ENCODE measurements around the gene AIG1. TPM values are rescaled to one million over a fixed set of nuclear protein-coding genes. Genes with fewer than 3 reads are reported as not detected.

The AIG1 gene
- total RNA-seq, 1 donor, result 9.8 TPM

DNA sequence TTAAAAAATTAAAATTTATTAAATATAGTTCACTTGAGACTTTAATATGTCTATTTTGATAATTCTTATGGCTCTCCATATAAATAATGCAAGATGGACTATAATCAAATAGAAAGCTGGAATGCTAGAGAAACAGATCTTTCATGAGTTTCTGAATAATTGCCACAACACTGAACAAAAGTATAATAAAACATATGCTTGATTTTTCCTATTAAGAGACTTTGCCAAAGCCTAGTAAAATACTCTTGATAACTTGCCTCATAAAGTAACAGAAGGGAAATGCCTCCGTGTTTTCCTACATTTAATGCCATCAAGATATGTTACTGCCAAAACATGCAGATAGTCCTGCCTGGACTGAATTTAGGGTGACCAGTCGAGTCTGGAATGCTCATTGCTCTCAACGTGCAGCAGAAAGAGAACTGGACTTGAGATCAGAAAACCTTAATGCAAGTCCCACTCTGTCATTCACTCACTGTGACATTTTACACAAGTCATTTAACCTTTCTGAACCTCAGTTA is 153.2 kb downstream of the AIG1 start:
- Histone ChIP-seq H3K27me3 (ENCODE audit: insufficient read depth, low read length) (no peaks in the 10 kb centered on the region), H3K4me1 (ENCODE audit: insufficient read depth, low read length) (no peaks in the 10 kb centered on the region)

GRCh38 chr6:143215363-143215762 is 154.7 kb downstream of the AIG1 start:
- no peak overlapping the region for H3K4me3 ChIP-seq (ENCODE audit: low read length)
- H3K27me3 ChIP-seq (ENCODE audit: insufficient read depth, low read length), result no peaks in the 10 kb centered on the region
- H3K9me3 ChIP-seq (ENCODE audit: low read depth, low read length), result no peaks in the 10 kb centered on the region
- no peaks in the 10 kb centered on the region for H3K4me1 ChIP-seq (ENCODE audit: insufficient read depth, low read length)

More for the DNA sequence above, 153.2 kb downstream of the AIG1 start:
- Histone ChIP-seq H3K4me3 (ENCODE audit: low read length) (no peak overlapping the region), H3K9me3 (ENCODE audit: low read depth, low read length) (no peaks in the 10 kb centered on the region)

GRCh38 chr6:143215771-143216170 is 155.1 kb downstream of the AIG1 start:
- Histone ChIP-seq H3K4me3 (ENCODE audit: low read length) (no peak overlapping the region), H3K27me3 (ENCODE audit: insufficient read depth, low read length) (no peaks in the 10 kb centered on the region), H3K4me1 (ENCODE audit: insufficient read depth, low read length) (no peaks in the 10 kb centered on the region), H3K9me3 (ENCODE audit: low read depth, low read length) (no peaks in the 10 kb centered on the region)

DNA sequence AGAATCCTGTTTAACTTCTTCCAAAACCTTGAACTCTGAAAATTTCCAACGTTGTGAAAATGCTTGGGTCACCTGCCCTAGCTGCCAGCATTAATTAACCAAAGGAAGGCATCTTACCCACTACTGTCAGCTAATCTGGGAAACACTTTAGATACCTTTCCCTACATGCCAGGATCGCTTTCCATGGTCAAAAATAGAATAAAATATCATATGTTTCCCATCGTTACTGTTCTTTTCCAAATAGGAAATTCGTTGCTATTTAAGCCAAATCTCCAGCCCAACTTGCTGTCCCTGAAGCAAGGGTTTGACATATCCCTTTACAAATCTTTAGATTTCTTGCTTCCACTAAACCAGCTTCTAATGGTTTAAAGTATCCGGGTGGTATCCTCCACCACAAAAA is 157.5 kb downstream of the AIG1 start:
- H3K9me3 ChIP-seq (ENCODE audit: low read depth, low read length), result no peaks in the 10 kb centered on the region
- no peaks in the 10 kb centered on the region for H3K27me3 ChIP-seq (ENCODE audit: insufficient read depth, low read length)
- no peak overlapping the region for H3K4me3 ChIP-seq (ENCODE audit: low read length)
- no peaks in the 10 kb centered on the region for H3K4me1 ChIP-seq (ENCODE audit: insufficient read depth, low read length)

DNA sequence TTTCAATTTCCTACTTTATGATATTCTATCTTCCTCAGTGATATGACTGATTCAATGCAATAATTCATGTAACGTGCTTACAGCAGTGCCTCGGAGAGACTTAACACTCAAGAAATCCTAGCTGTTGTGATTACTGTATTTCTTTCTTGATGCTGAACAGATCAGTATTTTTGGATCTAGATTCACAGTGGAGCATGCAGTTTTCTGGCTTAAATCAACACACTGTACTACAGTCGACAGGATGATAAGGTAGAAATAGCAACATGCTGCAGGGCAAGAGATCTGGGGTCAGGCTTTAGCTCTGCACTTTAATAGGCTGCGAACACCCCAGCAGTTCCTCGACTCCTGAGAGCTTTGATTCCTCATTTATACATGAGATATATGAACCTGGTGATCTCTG is 161.0 kb downstream of the AIG1 start:
- no peak overlapping the region for H3K4me3 ChIP-seq (ENCODE audit: low read length)
- no peaks in the 10 kb centered on the region for H3K4me1 ChIP-seq (ENCODE audit: insufficient read depth, low read length)
- no peaks in the 10 kb centered on the region for H3K27me3 ChIP-seq (ENCODE audit: insufficient read depth, low read length)
- H3K9me3 ChIP-seq (ENCODE audit: low read depth, low read length), result no peaks in the 10 kb centered on the region

DNA sequence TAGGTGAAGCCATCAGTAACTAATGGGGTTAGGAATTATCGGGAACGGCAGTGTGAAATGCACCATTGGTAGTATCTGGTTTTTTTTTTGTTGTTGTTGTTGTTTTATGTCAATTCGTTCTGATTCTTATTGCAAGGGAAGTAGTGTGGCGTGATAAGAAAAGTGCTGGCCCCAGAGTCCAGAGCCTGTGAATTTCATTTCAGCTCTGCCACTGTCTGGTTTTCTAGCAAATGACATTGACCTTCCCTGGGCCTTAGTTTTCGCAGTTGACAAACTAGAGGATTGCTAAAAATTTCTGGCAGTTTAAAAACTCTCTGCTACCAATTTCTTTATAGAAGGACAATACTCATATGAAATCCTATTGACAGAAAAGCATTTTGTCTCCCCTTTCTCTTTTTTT is 161.6 kb downstream of the AIG1 start:
- Histone ChIP-seq H3K4me3 (ENCODE audit: low read length) (no peak overlapping the region), H3K27me3 (ENCODE audit: insufficient read depth, low read length) (no peaks in the 10 kb centered on the region), H3K9me3 (ENCODE audit: low read depth, low read length) (no peaks in the 10 kb centered on the region), H3K4me1 (ENCODE audit: insufficient read depth, low read length) (no peaks in the 10 kb centered on the region)

DNA sequence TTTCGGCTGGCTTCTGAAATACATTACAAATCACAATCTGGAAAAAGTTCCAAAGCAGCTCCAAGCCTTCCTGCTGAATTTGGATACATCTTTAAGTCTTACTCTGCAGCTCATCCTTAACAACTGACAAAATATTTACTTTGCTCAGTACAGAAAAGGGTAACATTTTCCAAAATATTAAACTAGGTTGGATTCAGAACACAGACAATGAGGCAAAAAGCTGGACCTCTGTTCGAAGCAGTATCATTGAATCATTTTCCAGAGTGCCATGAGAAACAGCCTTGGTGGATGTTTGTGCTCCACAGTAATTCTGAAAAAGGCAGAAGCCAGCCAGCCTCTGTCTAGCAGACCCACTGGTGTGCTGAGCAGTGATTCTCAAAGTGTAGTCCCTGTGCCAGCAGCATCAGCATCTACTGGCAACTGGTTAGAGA is 162.1 kb downstream of the AIG1 start:
- no peaks in the 10 kb centered on the region for H3K27me3 ChIP-seq (ENCODE audit: insufficient read depth, low read length)
- H3K9me3 ChIP-seq (ENCODE audit: low read depth, low read length), result no peaks in the 10 kb centered on the region
- H3K4me3 ChIP-seq (ENCODE audit: low read length), result no peak overlapping the region
- H3K4me1 ChIP-seq (ENCODE audit: insufficient read depth, low read length), result no peaks in the 10 kb centered on the region

GRCh38 chr6:143223895-143224294 is 163.2 kb downstream of the AIG1 start:
- Histone ChIP-seq H3K4me3 (ENCODE audit: low read length) (no peak overlapping the region), H3K27me3 (ENCODE audit: insufficient read depth, low read length) (no peaks in the 10 kb centered on the region), H3K4me1 (ENCODE audit: insufficient read depth, low read length) (no peaks in the 10 kb centered on the region), H3K9me3 (ENCODE audit: low read depth, low read length) (no peaks in the 10 kb centered on the region)

DNA sequence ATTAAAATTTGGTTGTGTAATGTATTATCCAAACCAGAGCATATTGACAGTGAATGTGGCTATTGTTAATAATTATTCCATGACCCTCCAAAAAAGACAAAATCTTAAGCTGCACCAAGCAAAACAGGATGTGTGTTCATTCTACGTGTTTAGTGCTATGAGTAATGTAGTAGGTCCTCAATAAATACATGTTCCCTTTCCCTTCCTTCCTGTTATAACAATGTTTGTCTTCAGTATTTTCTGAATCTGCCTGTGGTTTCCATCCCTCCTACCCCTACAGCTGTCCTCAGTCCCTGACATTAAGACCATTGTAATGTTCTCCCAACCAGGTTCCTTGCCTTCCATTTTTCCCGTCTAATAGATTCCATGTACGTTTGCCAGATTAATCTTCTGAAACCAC is 163.8 kb downstream of the AIG1 start:
- H3K27me3 ChIP-seq (ENCODE audit: insufficient read depth, low read length), result no peaks in the 10 kb centered on the region
- no peaks in the 10 kb centered on the region for H3K9me3 ChIP-seq (ENCODE audit: low read depth, low read length)
- no peaks in the 10 kb centered on the region for H3K4me1 ChIP-seq (ENCODE audit: insufficient read depth, low read length)
- H3K4me3 ChIP-seq (ENCODE audit: low read length), result no peak overlapping the region

DNA sequence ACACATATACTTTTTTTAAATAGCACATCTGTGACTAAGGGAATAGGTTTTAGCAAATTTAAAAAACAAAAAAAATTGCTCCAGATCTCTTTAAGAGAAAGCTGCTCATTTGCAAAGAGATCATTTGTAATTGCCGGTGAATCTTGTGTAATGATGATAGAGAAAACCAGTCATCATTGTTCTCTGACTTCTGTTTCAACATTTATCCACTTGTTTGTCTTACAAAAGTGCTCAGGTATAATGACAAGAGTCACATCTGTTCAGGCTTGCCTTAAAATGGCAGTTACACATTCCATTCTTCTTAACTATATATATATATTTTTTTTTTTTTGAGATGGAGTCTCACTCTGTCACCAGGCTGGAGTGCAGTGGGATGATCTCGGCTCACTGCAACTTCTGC is 165.2 kb downstream of the AIG1 start:
- Histone ChIP-seq H3K27me3 (ENCODE audit: insufficient read depth, low read length) (no peaks in the 10 kb centered on the region), H3K4me3 (ENCODE audit: low read length) (no peak overlapping the region), H3K4me1 (ENCODE audit: insufficient read depth, low read length) (no peaks in the 10 kb centered on the region), H3K9me3 (ENCODE audit: low read depth, low read length) (no peaks in the 10 kb centered on the region)

DNA sequence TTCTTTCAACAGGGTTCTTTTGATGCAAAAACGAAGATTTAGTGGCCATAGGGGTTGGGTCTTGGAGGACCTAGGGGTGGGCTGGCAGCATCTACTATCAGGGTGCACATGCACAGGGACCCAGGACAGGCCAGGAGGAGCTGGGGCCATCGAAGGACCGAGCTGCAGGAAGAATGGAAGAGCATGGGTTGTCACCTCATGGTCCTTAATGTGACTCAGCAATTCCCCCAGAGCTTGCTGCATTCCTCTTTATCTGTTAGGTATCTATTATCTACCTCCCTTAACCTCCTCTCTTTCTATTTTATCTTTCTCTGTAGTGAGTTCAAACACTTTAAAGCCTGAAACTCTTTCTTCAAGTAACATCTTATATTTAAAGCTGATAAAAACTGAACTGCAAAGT is 167.0 kb downstream of the AIG1 start:
- Histone ChIP-seq H3K4me3 (ENCODE audit: low read length) (no peak overlapping the region), H3K9me3 (ENCODE audit: low read depth, low read length) (no peaks in the 10 kb centered on the region), H3K27me3 (ENCODE audit: insufficient read depth, low read length) (no peaks in the 10 kb centered on the region), H3K4me1 (ENCODE audit: insufficient read depth, low read length) (no peaks in the 10 kb centered on the region)

- H3K9me3 ChIP-seq (ENCODE audit: low read depth, low read length), result no peaks in the 10 kb centered on the region
- H3K27me3 ChIP-seq (ENCODE audit: insufficient read depth, low read length), result no peaks in the 10 kb centered on the region
- no peaks in the 10 kb centered on the region for H3K4me1 ChIP-seq (ENCODE audit: insufficient read depth, low read length)
- no peak overlapping the region for H3K4me3 ChIP-seq (ENCODE audit: low read length)
Measured at GRCh38 chr6:143229400-143229799, 168.7 kb downstream of the AIG1 start.

DNA sequence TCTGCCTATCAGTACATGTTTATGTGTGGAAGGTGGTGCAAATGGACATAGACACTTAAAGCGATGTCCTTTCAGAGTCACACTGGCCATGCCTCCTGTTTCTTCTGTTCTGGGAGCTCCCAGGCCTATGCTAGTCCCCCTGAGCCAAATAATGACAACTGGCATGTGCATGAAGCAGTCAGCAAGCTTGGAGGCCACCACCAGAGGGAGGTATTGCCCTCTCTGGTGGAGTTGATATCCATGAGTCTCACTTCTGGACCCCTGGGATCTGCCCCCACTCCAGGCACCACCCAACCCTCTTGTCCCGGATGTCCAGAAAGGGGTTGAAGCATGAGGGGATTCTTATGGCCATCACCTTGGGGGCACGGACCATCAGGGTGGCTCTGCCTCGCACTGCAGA is 172.2 kb downstream of the AIG1 start:
- Histone ChIP-seq H3K4me3 (ENCODE audit: low read length) (no peak overlapping the region), H3K9me3 (ENCODE audit: low read depth, low read length) (no peaks in the 10 kb centered on the region), H3K4me1 (ENCODE audit: insufficient read depth, low read length) (no peaks in the 10 kb centered on the region), H3K27me3 (ENCODE audit: insufficient read depth, low read length) (no peaks in the 10 kb centered on the region)

- Histone ChIP-seq H3K9me3 (ENCODE audit: low read depth, low read length) (no peaks in the 10 kb centered on the region), H3K4me1 (ENCODE audit: insufficient read depth, low read length) (no peaks in the 10 kb centered on the region), H3K4me3 (ENCODE audit: low read length) (no peak overlapping the region), H3K27me3 (ENCODE audit: insufficient read depth, low read length) (no peaks in the 10 kb centered on the region)
Measured at GRCh38 chr6:143233554-143234285, 173.0 kb downstream of the AIG1 start.

DNA sequence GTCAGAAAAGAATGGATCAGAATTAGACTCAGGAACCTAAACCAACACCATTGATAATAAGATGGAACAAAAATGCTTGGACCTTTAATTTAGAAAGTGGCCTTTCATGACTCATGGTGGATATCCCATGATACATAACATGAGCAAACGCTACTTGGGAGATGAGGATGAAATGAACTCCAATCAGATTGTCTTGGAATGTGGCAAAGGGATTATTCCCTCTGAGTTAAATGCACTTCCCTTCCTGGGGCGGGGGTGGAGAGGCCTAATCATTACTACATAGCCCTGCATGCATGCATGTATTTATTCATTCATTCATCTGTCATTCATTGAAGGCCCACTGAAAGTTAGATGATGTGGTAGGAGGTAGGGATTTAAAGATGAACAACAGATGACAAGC is 174.0 kb downstream of the AIG1 start:
- no peaks in the 10 kb centered on the region for H3K27me3 ChIP-seq (ENCODE audit: insufficient read depth, low read length)
- no peaks in the 10 kb centered on the region for H3K9me3 ChIP-seq (ENCODE audit: low read depth, low read length)
- H3K4me1 ChIP-seq (ENCODE audit: insufficient read depth, low read length), result no peaks in the 10 kb centered on the region

DNA sequence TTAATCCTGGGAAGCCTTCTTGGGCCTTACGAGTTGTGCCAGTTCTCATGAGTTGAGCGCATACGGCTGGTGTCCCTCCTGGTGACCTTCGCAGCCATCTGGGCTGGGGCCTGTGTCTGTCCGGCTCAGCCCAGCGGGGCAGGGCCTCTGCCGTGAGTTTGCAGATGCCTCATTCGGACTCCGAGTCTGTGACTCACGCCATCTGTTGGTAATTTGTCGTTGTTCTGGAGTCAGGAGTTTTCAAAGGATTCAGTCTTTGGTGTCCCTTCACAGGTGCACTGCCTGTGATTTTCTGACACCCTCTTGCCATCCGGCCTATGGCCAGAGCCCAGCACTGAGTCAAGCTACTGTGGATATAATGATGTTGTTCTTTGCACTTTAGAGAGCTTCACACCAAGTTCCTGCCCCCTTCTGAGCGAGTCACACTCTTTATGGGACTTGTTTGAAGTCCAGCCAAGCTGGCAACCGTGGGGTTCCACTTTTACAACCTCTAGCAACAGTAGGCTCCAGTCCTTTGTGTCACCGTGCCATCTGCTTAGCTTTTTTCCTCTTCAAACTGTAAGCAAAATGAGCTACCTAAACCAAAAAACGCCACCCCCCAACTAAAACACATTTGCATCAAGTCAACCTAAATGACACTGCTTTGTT is 175.6 kb downstream of the AIG1 start:
- no peaks in the 10 kb centered on the region for H3K9me3 ChIP-seq (ENCODE audit: low read depth, low read length)
- no peaks in the 10 kb centered on the region for H3K27me3 ChIP-seq (ENCODE audit: insufficient read depth, low read length)
- H3K4me1 ChIP-seq (ENCODE audit: insufficient read depth, low read length), result no peaks in the 10 kb centered on the region
- H3K4me3 ChIP-seq (ENCODE audit: low read length), result no peak overlapping the region

More for the DNA sequence above, 174.0 kb downstream of the AIG1 start:
- no peak overlapping the region for H3K4me3 ChIP-seq (ENCODE audit: low read length)

All from mononuclear cell (primary cell).